ENCODE data around the gene FLT4.

The FLT4 gene

DNA sequence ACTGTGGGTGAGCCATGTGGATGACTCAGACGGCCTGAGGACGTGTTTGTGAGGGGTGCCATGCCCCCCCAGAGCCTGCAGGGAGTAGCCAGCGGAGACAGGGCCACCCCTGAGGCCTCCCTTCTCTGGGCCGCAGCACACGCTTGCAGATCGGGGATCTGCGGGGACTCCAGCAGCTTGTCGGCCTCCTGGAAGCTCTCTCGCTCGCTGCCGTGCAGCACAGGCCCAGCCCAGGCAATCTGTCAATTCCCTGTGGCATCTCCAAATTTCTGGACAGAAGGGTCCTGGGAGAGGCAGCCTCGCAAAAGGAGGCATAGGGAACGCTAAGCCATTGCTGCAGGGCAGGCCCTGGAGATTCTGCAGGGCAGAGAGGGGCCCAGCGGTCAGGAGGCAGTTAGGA is 21.2 kb downstream of the FLT4 start:
- in situ Hi-C loops (cut with MboI; ENCODE audit: low sequenced_read_pairs) = no loop called here

DNA sequence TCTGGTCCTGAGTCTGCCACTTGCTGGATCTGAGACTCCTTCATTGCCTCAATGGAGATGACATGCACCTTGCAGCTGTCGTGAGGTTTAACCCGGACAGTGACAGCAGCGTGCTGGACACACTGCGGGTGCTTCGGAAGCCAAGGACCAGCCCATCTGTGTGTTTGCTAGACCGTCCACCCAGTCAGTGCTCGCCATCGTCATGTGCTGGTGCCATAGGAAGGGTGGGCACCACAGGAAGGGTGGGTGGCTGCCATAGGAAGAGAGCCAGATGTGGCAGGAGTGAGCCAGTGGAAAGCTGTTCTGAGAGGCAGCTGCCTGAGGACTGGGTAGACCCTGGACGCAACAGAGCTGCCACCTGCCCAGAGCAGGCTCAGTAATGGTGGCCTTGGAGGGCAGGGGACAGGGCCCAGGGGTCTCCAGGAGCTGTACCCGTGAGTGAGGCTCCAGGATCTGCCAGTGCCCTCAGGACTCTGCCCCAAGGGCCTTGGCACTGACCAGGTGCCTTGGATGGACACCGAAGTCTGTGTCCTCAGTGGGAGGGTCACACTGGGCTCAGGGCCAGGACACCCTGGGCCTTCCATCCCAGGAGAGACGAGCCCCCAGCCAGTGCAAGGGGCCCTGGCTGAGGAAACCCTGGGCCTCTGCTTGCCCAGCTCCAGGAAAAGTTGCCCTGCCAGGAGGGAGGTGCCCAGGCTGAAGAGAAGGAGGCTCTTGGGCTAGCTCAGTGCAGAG is 21.8 kb downstream of the FLT4 start:
- in situ Hi-C loops (cut with MboI; ENCODE audit: low sequenced_read_pairs) = no loop called here

DNA sequence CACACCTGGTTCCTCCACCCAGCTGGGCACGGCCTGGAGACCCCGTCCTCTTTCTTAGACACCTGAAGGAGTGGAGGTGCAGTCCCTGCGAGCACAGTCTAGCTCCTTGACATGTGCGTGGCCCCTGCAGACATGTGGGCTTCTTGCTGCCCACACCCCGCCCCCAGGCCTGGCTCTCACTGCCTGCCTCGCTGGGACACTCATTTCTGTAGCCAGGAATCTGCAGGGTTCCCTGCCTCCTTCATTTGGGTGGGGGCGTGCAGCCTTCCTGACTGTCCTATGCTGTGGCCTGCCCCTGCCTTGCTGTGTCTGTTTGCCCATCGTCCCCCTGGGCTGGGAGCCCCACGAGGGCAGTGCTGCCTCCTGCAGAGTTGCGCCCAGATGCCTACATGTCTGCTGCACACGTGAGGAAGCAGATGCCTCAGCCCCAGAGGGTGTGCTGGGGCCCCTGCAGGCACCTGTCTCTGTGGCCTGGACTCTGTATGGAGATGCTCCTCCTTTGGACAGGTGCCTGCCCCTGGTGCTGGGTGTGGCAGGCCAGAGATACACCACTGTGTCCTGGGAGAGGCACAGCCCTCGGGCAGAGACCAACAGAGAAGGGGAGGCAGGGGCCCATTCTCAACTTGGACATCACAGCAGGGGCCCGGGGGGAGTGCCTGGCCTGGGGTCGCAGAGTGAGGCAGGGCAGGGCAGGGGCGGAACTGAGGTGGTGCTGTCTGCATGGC is 22.6 kb downstream of the FLT4 start:
- in situ Hi-C loops (cut with MboI; ENCODE audit: low sequenced_read_pairs) = no loop called here

DNA sequence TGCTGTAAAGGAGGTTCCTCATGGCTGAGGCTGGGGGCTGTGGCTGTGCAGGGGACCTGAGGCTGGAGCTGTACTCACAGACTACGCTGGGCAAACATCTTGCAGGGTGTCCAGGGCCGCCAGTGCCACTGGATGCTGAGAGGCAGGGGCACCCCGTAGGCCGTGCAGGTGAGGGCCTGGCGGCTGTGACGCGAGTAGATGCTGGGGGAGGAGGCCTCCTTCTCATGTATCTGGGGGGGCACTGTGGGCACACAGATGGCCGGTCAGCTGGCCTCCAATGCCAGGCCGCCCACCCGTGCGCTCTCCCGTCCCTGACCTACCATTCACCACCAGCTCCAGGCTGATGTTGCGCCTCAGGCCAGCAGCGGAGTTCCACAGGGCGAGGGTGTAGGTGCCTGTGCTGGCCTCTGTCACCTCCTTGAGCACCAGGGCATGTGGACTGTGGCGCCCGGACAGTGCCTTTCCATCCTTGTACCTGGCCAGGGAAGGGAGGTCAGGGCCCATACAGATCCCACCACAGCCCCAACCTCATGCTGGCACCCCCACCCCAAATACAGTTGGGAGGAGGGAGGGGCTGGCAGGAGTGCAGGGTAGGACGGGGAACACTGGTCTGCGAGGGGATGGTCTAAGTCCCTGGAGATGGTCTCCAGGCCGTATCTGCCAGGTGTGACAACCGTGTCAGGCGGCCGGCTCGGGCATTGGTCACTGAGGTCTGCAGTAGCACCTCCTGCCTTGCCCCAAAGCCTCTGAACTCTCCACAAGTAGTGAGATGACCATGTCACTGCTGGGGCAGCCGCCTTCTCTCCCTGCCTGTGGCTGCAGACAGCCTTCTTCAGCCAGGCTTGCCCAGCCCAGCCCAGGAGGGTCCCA is 23.4 kb downstream of the FLT4 start:
- in situ Hi-C loops (cut with MboI; ENCODE audit: low sequenced_read_pairs) = no loop called here

DNA sequence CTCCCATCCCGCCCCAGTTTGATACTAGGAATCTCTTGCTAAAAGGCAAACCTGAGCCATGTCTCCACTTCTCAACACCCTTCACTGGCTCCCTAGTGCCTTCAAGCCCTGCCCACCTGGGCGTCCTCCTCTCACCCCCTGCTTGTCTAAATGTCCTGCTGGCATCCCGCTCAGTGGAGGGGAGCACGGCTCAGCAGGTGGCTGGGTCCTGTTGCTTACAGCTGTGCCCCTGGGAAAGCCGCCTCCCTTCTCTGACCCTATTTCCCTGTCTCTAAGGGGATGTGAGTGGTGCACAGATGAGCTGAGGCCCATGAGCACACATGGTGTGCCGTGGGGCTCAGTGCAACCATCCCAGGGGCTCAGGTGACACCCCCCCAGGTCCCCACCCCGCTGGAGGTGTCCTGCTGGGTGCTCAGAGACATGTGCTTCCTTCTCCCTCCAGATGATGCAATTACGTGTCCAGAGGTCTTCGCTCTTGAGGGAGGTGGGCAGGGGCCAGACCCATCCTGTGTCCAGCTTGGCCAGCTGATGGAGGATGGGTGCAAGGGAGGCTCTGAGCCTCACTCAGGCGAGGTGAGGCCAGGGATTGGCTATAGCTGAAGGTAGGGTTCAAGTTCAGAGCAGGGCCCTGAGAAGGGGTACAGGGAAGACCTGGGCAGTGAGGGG is 24.1 kb downstream of the FLT4 start:
- in situ Hi-C loops (cut with MboI; ENCODE audit: low sequenced_read_pairs) = no loop called here

DNA sequence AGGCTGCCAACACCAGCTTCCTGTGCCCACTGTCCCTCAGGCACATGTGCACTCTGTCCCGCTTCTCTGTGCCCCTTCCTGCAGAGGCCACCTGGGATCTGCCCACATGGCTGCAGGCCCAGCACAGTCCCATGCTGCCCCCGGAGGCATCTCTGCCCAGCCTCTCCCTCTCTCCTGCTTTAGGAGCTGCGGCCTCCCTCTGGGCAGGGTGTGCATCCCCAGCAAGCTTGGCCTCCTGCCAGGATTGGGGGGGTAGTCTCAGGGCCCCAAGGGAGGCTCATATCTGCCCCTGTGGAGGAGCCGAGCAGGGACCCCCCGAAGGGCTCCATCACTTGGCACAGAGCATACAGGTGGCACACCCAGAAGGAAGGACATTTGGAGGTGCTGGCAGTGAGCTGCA is 24.8 kb downstream of the FLT4 start:
- in situ Hi-C loops (cut with MboI; ENCODE audit: low sequenced_read_pairs) = no loop called here

DNA sequence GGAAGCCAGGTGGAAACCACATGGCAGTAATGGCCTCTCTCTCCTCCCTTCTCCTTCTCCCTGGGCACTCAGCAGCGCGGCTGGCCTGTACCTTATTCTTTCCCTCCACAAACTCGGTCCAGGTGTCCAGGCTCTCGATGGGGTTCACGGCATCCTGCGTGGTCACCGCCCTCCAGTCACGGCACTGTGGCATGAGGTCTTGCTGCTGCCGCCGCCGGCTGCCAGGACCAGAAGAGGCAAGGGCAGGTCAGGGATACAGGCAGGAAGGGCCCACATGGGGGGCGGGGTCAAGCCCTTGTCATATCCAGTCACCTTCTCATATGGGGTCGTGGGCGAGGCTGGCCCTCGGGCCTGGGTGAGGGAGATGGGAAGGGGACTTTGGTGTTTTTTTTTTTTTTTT is 25.6 kb downstream of the FLT4 start:
- in situ Hi-C loops (cut with MboI; ENCODE audit: low sequenced_read_pairs) = no loop called here

DNA sequence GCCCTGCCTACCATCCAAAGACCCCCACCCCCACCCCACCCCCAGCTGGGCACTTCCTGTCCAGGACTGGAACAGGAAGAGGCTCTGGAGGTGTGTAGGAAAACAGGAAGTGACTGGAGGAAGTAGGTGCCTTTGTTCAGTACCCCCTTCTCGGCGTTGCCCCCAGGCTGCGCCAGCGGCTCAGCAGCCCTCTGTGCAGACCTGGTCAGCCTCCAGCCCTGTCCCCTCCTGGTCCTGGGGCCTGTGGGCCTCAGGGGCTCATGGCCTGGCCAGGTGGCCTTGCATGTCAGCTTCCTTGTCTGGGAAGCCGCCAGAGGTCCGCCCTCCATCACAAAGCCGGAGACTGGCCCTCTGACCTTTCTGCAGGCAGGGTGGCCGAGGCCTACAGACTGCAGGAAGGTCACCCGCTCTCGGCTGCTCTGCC is 26.0 kb downstream of the FLT4 start:
- in situ Hi-C loops (cut with MboI; ENCODE audit: low sequenced_read_pairs) = no loop called here

DNA sequence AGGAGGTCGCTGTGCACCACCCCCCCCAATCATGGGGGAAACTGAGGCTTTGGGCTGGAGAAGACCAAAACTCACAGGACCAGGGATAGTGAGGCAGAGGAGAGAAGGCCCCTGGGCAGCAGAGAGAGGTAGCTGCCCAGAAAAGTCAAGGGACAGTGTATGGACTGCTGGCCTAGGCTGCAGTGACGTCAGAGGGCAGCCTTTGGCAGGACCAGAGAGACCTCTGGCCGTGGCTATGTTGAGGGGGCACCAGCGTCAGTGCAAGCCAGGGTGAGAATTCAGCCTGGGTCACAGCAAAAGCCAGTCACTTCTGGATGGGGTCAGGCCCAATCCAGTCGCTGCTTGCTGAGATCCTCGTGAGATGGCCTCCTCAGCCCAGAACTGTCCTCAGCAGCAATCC is 26.5 kb downstream of the FLT4 start:
- in situ Hi-C loops (cut with MboI; ENCODE audit: low sequenced_read_pairs) = no loop called here

DNA sequence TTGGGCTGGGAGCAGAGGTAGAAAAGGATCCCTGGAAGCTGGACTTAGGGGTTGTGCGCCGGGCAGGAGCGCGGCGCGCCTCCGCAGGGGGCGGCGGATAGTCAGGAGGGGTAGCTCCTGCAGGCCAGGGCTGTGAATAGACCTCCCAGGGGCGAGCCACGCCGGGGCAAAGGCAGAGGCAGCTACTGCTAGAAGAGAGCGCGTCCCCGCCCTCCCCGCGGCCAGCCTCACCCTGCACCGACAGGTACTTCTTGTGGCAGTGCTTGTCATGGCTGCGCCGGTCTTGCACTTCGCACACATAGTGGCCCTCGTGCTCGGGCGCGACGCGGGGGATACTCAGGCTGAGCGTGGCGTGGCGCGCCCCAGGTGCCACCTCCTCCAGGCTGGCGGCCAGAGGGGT is 28.1 kb downstream of the FLT4 start:
- in situ Hi-C loops (cut with MboI; ENCODE audit: low sequenced_read_pairs) = no loop called here

DNA sequence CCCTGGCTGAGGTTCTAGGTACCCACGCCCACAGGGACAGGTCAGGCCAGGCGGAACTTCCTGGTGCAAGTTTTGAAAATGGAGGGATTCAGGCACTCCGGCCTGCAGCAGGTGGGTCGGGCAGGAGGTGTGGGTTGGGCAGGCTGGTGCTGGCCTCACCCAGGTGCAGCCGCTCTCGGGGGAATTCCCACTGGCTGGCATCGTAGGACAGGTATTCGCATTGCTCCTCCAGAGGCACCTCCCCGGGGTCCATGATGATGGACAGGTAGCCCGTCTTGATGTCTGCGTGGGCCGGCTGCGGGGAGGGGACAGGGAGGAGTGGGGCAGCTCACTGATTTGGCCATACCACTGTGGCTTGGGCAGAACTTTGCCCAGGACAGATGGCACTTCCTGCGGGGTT is 29.4 kb downstream of the FLT4 start:
- in situ Hi-C loops (cut with MboI; ENCODE audit: low sequenced_read_pairs) = no loop called here

DNA sequence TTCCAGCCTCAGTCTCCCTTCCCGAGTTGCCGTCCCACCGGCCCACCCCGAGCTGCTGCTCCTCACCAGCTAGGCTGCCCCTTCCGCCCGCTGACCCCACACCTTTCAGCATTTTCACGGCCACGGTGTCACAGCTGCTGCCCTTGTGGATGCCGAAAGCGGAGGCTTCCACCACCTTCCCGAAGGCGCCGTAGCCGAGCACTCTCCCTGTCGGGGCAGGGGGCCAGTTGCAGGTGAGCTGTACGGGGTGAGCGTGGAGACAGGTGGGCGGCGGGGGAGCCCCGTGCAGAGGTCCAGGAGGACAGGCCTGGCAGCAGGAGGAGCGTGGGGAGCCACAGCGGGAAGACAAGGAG is 29.9 kb downstream of the FLT4 start:
- in situ Hi-C loops (cut with MboI; ENCODE audit: low sequenced_read_pairs) = no loop called here

DNA sequence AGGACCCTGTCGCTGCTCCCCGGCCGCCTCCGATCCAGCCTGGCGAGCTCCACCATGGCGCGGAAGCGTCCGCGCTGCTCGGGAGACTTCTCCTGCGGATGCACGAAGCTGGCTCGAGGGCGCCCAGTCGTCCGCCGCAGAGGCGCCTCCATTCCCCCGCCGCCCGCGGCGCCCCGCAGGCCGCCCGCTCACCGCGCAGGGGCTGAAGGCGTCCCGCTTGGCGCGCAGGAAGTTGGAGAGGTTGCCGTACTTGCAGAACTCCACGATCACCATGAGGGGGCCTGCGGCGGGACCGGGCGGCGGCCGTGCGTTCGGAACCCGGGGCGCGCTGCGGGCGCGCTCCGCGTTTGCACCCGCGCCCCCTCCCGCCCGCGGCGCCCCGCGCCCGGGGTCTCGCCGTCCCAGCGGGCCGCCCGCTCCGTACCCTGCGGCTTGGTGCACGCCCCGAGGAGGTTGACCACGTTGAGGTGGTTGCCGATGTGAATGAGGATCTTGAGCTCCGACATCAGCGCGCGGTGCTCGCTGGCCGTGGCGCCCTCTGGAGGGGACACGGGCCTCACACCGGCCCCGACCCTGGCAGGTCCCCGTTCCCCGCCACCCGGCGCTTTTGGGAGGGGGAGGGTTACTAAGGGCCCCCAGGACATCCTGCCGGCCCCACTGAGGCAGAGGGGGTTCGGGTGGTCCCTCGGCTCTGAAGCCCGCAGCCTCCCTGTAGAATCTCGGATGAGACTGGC is 30.4 kb downstream of the FLT4 start:
- in situ Hi-C loops (cut with MboI; ENCODE audit: low sequenced_read_pairs) = no loop called here

DNA sequence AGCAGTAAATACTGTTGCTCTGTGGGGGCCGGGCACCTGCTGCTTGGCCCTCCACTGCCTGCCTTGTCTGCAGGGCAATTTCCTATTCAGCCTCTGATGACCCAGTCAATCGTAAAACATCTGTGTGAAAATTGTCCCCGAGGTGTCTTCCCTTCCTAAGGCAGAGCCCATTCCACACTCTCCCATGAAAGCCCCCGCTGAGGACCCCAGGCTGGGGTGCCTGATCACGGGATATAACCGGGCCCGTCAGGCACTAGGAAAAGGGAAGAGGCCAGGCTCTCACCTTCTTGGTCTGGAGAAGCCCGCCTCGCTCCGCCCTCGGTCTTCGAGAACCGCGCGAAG is 30.9 kb downstream of the FLT4 start:
- in situ Hi-C loops (cut with MboI; ENCODE audit: low sequenced_read_pairs) = no loop called here

DNA sequence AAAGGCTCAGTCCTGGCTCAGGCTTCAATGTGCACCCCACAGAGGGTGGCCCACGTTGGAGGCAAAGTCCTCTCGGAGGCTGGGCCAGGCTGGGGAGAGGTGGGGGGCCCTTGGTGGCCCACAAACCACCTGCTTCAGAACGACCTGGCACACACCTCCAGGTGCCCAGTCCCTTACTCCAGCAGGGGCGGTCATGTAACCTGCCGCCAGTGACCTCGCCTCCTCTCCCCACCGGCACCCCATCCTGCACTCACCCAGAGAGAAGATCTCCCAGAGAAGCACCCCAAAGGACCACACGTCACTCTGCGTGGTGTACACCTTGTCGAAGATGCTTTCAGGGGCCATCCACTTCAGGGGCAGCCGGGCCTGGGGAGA is 35.6 kb downstream of the FLT4 start:
- in situ Hi-C loops (cut with MboI; ENCODE audit: low sequenced_read_pairs) = no loop called here

DNA sequence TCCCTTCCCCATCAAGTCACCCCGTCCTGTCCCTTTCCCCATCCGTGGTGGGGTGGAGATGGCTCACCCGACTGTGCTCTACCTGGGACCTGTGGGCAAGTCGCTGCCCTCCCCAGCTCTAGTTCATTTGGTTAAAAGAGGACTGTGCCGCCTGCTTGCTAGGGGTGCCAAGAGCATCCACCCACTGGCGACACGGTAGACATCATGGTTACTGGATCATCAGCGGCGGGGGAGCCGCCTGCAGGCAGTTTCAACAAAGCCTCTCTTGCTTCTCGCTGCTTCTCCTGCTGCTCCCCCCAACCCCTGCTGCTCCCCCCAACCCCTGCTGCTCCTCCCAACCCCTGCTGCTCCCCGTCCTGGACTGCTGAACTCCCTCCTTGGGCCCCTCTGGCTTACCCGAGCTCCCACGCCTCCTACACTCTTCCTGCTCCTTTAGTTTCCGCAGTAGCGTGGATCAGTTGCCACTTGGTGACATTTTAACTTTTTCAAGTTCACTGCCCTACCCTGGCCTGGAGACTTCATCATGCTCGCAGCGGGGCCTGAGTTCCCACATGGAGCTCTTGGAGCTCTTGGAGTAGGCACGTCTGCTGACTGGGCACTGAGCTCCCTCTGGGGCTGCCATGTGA is 36.1 kb downstream of the FLT4 start:
- in situ Hi-C loops (cut with MboI; ENCODE audit: low sequenced_read_pairs) = no loop called here

DNA sequence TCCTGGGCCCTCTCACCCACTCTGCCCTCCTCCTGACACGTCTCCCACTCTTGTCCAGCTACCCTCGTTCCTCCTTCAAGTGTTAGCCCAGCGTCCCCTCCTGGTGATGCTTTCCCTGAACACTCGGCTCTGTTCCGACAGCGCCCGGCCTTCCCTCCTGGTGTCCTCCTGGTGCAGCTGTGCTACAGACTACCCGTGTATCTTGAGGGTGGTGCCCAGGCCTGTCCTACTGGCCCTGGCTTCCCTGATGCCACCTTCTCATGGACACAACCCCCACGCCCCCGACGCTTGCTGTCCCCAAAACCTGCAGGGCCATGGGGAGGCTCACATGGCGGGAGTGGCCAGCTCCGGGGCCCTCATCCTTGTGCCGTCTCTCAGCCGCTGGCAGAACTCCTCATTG is 36.7 kb downstream of the FLT4 start:
- in situ Hi-C loops (cut with MboI; ENCODE audit: low sequenced_read_pairs) = no loop called here

DNA sequence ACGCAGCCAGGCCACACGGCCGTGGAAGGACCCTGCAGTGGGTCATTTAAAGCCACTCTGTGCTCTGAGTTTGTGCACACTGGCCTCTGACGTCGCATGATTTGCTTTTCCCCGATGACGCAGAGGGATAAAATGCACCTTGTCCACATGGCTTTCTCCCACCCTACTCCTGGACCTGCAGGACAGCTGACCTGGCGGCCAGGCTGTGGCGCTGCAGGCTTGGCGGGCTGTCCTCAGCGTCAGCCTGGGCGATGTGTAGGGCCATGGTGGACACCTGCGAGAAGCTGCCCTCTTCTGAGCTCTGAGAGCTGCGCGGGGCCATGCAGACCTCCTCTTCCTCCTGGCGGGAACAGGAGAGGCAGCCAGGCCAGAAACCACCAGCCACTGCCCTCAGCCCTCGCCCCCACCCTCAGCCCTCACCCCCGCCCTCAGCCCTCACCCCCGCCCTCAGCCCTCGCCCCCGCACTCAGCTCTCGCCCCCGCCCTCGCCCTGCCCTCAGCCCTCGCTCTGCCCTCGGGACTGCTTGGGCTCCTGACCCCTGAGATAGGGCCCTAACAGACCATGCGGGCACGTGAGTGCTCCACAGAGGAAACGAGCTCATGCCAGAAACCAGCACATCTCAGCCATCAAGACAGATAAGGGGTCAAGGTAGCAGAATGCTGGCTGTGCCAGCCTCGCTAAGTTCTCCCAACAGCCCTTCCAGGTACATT is 38.1 kb downstream of the FLT4 start:
- in situ Hi-C loops (cut with MboI; ENCODE audit: low sequenced_read_pairs) = no loop called here

DNA sequence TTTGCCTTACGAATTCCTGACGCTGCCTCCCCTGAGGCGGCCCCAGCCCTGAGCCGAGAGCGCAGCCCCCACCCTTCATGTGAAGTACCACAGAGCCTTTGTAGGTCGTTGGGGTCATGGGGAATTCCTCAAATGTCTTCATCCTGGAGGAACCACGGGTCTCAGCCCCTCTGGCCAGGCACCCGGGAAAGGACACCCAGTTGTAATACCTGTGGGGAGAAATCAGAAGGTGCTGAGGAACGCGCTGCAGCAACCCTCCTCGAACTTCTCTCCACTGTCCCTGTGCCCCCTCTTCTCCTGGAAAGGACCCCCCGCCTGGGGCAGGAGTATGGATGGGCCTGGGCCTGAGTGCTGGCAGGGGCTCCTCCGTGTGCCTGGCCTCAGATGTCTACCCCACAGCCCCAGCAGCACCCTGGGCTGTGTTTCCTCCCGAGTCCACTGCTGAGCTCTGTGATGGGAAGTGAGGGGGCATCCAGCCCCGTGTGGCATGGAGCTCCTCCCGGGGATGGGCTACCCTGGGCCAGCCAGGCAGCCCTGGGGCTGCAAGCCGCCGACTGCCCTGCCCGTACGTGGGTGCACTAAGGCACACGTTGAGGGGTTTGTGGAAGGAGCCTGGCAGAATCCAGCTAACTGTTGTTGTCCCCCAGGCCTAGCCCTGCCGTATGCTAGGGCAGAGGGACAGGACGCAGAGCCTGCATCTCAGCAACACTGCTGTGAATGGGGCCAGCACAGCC is 39.4 kb downstream of the FLT4 start:
- in situ Hi-C loops (cut with MboI; ENCODE audit: low sequenced_read_pairs) = no loop called here
